ENCODE results near the gene STK25.

- TF ChIP-seq, protein P1, sequence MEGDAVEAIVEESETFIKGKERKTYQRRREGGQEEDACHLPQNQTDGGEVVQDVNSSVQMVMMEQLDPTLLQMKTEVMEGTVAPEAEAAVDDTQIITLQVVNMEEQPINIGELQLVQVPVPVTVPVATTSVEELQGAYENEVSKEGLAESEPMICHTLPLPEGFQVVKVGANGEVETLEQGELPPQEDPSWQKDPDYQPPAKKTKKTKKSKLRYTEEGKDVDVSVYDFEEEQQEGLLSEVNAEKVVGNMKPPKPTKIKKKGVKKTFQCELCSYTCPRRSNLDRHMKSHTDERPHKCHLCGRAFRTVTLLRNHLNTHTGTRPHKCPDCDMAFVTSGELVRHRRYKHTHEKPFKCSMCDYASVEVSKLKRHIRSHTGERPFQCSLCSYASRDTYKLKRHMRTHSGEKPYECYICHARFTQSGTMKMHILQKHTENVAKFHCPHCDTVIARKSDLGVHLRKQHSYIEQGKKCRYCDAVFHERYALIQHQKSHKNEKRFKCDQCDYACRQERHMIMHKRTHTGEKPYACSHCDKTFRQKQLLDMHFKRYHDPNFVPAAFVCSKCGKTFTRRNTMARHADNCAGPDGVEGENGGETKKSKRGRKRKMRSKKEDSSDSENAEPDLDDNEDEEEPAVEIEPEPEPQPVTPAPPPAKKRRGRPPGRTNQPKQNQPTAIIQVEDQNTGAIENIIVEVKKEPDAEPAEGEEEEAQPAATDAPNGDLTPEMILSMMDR (conservative IDR thresholded peaks at IDR 0.05; ENCODE audit: low read depth in 2 of 2), result no peak
- no peak for TF ChIP-seq EZH2 (IDR thresholded peaks at IDR 0.05; ENCODE audit: low read depth, unreplicated experiment)
- no peak for TF ChIP-seq REST (IDR thresholded peaks at IDR 0.05; ENCODE audit: unreplicated experiment)
- no peak for TF ChIP-seq POLR2AphosphoS5 (IDR thresholded peaks at IDR 0.05; ENCODE audit: low read depth)
- no peak for TF ChIP-seq JUNB (IDR thresholded peaks at IDR 0.05; ENCODE audit: unreplicated experiment)
- TF ChIP-seq EZH2phosphoT487 (IDR thresholded peaks at IDR 0.05; ENCODE audit: unreplicated experiment), result no peak
- TF ChIP-seq CREB1 (CRISPR knock-in tag; IDR thresholded peaks at IDR 0.05; ENCODE audit: low read depth), result no peak
- no peak for TF ChIP-seq ZNF331 (CRISPR knock-in tag; IDR thresholded peaks at IDR 0.05; ENCODE audit: low read depth)
- TF ChIP-seq NANOG (IDR thresholded peaks at IDR 0.05; ENCODE audit: borderline replicate concordance), result no peak
These were observed 35.0 kb downstream of the STK25 start for GRCh38 chr2:241473399-241473798.
